PFSK-1 (cell line): ENCODE results near the gene ZDHHC7.

ENCODE experiments used
- FOXP2 ChIP-seq: optimal IDR thresholded peaks from 2 replicates; pipeline ENCODE3; 2011; ENCODE audit warnings: borderline replicate concordance, control low read depth, inconsistent platforms; ENCODE audit not compliant: insufficient read depth; ENCODE audit errors: extremely low read length, extremely low read depth
- POLR2AphosphoS5 ChIP-seq: IDR thresholded peaks from 2 replicates; pipeline ENCODE4 v1.6.1; 2012; ENCODE audit warnings: low read depth, mild to moderate bottlenecking, control low read depth, low read length, moderate library complexity
- REST ChIP-seq, 2 experiments: IDR thresholded peaks; 2 replicates each; pipeline versions ENCODE4 v1.6.1 to v1.8.0; 2011 to 2012; ENCODE audit warnings: low read depth in 2 of 2, low read length in 2 of 2, control low read depth in 1 of 2, inconsistent platforms in 1 of 2, mild to moderate bottlenecking in 1 of 2, moderate library complexity in 1 of 2; ENCODE audit not compliant: insufficient read depth in 1 of 2
- SIN3A ChIP-seq: IDR thresholded peaks from 2 replicates; pipeline ENCODE4 v1.6.1; 2012; ENCODE audit warnings: mild to moderate bottlenecking, low read length, moderate library complexity, borderline replicate concordance; ENCODE audit not compliant: insufficient read depth
- TAF1 ChIP-seq: IDR thresholded peaks from 2 replicates; pipeline ENCODE4 v1.6.1; 2012; ENCODE audit warnings: low read length, control low read depth, borderline replicate concordance; ENCODE audit not compliant: insufficient read depth

The ZDHHC7 gene

GRCh38 chr16:84949772-84950436 is 61.4 kb downstream of the ZDHHC7 start:
- TF ChIP-seq REST (IDR thresholded peaks at IDR 0.05; ENCODE audit: insufficient read depth in 1 of 2, low read depth in 2 of 2, low read length in 2 of 2): no peak
- TF ChIP-seq POLR2AphosphoS5: no peak
- TF ChIP-seq SIN3A: no peak
- TF ChIP-seq FOXP2: no peak
- no peak for TF ChIP-seq TAF1

- TF ChIP-seq TAF1 (no peak), REST (IDR thresholded peaks at IDR 0.05; ENCODE audit: insufficient read depth in 1 of 2, low read depth in 2 of 2, low read length in 2 of 2) (no peak), FOXP2 (no peak), POLR2AphosphoS5 (no peak), SIN3A (no peak)
Observed at GRCh38 chr16:84948851-84949610, 62.3 kb downstream of the ZDHHC7 start.

- TF ChIP-seq SIN3A (no peak), TAF1 (no peak), REST (IDR thresholded peaks at IDR 0.05; ENCODE audit: insufficient read depth in 1 of 2, low read depth in 2 of 2, low read length in 2 of 2) (no peak), FOXP2 (no peak), POLR2AphosphoS5 (no peak)
Observed at GRCh38 chr16:84947996-84948850, 63.1 kb downstream of the ZDHHC7 start.

- TF ChIP-seq TAF1 (no peak), FOXP2 (no peak), POLR2AphosphoS5 (no peak), SIN3A (no peak), REST (IDR thresholded peaks at IDR 0.05; ENCODE audit: insufficient read depth in 1 of 2, low read depth in 2 of 2, low read length in 2 of 2) (no peak)
Observed at GRCh38 chr16:84947022-84947421, 64.3 kb downstream of the ZDHHC7 start.
